Choroid plexus epithelial cell (primary cell): Measurements from ENCODE around the gene SLC38A2.

Experiments used
- DNase-seq: peaks from one replicate; pipeline ENCODE4 v3.0.0-alpha.2; 2010; ENCODE audit warnings: low read depth
- H3K4me3 ChIP-seq: 2 replicates; pipeline ENCODE4 v1.5.1; 2011; ENCODE audit warnings: low read depth, mild to moderate bottlenecking, control low read depth, low read length, moderate library complexity
- TF ChIP-seq, protein P1 (sequence below): conservative IDR thresholded peaks from 2 replicates; pipeline ENCODE4 v1.5.1; 2011; ENCODE audit warnings: low read depth, mild to moderate bottlenecking, control low read depth, inconsistent platforms, low read length, moderate library complexity

The SLC38A2 gene

DNA sequence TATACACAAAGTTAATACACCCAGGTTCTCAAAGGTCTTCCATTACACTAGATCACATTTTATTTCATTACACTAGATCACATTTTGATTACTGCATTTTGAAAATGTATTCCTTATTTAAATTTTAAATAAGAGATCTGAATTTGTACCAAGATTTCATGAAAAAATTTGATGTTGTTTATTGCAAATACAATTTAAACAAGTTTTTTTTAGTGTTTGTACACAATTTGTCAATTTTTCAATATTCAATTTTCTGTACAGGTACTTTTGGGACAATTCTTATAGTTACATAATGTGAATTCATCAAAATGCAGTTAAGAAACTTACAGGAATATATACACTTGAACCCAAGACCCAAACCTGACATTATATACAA is 14.3 kb downstream of the SLC38A2 start:
- TF ChIP-seq, protein P1, sequence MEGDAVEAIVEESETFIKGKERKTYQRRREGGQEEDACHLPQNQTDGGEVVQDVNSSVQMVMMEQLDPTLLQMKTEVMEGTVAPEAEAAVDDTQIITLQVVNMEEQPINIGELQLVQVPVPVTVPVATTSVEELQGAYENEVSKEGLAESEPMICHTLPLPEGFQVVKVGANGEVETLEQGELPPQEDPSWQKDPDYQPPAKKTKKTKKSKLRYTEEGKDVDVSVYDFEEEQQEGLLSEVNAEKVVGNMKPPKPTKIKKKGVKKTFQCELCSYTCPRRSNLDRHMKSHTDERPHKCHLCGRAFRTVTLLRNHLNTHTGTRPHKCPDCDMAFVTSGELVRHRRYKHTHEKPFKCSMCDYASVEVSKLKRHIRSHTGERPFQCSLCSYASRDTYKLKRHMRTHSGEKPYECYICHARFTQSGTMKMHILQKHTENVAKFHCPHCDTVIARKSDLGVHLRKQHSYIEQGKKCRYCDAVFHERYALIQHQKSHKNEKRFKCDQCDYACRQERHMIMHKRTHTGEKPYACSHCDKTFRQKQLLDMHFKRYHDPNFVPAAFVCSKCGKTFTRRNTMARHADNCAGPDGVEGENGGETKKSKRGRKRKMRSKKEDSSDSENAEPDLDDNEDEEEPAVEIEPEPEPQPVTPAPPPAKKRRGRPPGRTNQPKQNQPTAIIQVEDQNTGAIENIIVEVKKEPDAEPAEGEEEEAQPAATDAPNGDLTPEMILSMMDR, result no peak
- no peak overlapping the region for H3K4me3 ChIP-seq
- DNase-seq, result no peak

DNA sequence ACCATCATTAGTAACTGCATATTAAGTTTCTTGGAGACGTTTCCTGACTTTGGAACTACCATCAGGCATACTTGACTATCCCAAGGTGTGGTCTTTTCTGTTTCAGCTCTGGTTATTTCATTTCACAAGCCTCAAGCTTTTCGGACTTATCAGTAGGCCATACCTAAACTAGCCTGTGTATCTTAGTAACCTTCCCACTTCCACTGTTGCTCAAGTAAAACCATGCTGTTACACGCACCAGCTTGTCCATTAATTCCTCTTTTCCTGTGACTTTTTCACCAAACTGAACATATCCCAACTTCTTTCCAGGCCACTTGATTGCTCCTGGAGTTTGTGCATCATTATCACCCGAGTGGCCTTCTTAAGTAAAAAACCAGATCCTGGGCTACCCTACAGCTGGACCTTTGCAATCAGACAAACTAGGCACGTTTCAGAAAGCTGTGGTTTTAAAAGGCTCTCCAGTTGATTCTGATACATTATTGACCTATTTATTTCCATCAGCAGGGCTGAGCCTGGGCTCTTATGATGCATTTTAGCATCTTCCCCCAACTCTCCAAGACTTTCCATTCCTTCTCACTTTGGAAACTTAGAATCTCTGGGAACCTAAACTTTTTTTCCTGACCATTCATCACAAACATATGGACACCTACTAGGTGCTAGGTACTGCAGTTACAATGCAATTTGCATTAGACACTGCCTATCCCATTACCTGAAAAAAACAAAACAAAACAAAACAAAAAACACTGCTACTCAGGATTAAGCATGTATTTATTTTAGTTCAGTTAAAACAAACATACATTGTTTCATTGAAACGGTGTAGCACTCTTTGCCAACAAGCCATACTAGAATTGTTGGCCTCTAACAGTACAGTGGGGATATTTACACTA is 14.9 kb downstream of the SLC38A2 start:
- H3K4me3 ChIP-seq, result no peak overlapping the region
- TF ChIP-seq, protein P1, result no peak
- DNase-seq, result peak; percentile 85

DNA sequence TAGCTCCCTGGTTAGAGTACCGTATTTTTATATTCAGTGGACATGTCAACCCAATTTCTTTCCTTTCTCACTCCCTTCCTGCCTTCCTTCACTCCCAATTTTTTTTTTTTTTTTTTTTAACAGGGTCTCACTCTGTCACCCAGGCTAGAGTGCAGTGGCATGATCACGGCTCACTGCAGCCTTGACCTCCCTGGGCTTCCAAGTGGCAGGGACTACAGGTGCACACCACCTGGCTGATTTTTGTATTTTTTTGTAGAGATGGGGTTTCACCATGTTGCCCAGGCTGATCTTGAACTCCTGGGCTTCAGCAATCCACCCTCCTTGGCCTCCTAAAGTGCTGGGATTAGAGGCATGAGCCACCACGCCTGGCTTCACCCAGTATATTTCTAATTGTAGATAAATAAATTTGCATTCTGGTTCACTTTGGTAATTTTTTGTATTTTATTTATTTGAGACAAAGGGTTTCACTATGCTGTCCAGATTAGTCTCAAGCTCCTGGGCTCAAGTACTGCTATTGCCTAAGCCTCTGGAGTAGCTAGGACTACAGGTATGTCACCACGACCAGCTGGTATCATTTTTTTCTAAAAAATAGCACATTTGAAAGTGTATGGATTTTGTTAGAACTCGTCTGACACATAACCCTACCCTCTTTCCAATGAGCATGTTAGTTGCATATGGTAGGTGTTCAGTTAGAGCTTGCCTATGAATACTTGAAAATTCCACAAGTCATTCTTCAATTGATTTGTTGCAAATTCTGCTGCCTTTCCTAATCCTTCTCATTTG is 15.7 kb downstream of the SLC38A2 start:
- DNase-seq, result peak; percentile 78
- no peak overlapping the region for H3K4me3 ChIP-seq
- TF ChIP-seq, protein P1, result no peak

DNA sequence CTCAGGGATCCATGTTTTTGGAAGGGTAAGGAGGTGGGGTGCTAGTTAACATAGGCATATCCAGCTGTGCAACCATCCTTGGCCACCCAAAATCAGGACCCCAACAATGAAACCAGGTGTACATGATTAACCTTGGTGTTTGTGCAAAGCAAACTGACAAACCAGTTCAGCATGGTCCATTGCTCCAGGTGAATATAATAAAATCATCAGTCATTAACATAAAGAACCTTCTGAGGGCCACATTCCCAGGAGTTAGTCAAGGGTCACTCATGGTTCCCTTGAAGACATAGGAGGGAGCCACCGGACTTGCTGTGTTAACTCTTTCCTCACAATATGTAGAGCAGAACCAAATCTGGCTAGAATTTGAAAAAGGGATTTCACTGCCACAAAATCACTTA is 17.8 kb downstream of the SLC38A2 start:
- no peak for DNase-seq
- TF ChIP-seq, protein P1, result no peak
- H3K4me3 ChIP-seq, result no peak overlapping the region

DNA sequence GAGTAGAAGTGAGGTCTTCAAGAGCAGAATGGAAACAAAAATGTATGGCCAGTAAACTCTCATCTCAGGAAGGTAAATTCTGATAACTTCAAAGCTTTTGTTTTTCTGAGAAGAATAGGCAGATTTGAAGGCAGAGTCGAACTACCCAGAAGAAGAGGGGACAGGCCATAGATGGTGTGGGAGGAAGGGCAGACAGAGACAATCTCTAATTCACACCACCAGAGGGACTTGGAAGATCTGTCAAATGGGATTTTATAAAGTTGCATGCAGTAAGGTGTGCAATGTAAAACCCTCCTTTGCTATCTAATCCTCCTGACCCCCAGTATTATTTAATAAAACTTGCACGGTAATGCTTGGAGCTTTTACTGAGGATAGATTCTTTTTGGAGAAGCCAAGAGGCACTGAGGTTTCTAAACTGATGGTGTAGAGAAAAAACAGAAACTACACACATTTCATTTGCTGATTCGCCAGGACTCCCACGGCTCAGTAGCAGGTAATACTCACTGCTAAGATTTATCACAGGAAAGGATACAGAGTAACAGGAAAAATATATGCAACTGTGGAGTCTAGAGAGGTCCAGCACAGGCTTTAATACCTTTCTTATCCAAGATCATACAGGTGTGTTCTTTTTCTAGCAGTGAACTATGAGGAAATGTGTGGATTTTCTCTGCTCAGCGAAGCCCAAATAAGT is 18.3 kb downstream of the SLC38A2 start:
- TF ChIP-seq, protein P1, result peak; percentile 36
- no peak overlapping the region for H3K4me3 ChIP-seq
- peak; percentile 22 for DNase-seq

DNA sequence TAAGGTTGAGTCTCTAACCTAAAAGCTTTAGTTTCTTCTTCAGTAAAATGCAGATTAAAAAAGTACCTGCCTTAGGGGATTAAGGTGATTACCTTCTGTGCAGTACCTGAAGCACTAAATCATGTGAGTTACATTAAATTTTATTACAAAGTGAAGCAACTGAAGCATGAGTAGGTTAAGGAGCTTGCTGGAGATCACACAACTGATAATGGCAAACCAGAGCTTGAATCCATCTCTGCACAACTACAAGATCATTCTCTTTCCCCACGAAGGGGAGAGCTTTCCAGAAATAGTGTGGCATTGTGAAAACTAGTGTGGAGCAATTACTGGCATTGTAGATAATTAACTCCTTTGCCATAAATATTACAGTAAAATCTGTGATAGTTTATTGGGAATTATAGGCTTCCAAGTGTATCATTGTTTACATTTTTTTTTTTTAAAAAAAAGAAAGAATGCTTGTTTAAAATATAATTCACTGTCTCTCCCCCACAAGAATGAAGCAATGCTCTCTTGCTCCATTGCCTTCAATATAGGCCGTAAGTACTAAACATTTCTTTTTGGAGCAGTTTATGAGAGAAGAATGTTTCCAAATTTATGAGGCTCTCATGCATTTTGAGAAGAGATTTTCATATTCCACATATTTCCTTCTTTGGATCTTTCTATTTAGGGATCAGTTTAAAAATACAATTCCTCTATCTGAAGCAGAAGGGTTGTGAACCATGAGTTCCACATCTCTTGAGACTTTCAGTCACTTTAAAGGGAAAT is 20.5 kb downstream of the SLC38A2 start:
- TF ChIP-seq, protein P1, result no peak
- DNase-seq, result no peak
- H3K4me3 ChIP-seq, result no peak overlapping the region
